Mucosa of rectum (tissue), 2 donors: ENCODE results near the gene ACTN1.

Experiments used
- H3K27ac ChIP-seq, 2 donors: one replicate each; pipeline ENCODE4 v1.7.0; 2013; ENCODE audit warnings: inconsistent platforms in 2 of 2, low read depth in 2 of 2, low read length in 2 of 2
- H3K27me3 ChIP-seq, 2 donors: one replicate each; pipeline ENCODE4 v1.7.0; 2013; ENCODE audit warnings: low read length in 2 of 2; ENCODE audit not compliant: control insufficient read depth in 2 of 2, insufficient read depth in 2 of 2
- H3K36me3 ChIP-seq, 2 donors: one replicate each; pipeline ENCODE4 v1.7.0; 2013; ENCODE audit warnings: low read length in 2 of 2; ENCODE audit not compliant: control insufficient read depth in 2 of 2, insufficient read depth in 2 of 2
- H3K4me1 ChIP-seq, 2 donors: one replicate each; pipeline ENCODE4 v1.7.0; 2013; ENCODE audit warnings: low read length in 2 of 2, mild to moderate bottlenecking in 1 of 2; ENCODE audit not compliant: control insufficient read depth in 2 of 2, insufficient read depth in 2 of 2
- H3K4me3 ChIP-seq, 2 donors: one replicate each; pipeline ENCODE4 v1.7.0; 2013; ENCODE audit warnings: low read length in 2 of 2
- H3K9ac ChIP-seq, 2 donors: one replicate each; pipeline ENCODE4 v1.7.0; 2013; ENCODE audit warnings: low read length in 2 of 2, low read depth in 1 of 2, mild to moderate bottlenecking in 1 of 2
- H3K9me3 ChIP-seq, 2 donors: one replicate each; pipeline ENCODE4 v1.7.0; 2013; ENCODE audit warnings: low read length in 2 of 2; ENCODE audit not compliant: control insufficient read depth in 2 of 2
- donor health status: healthy.
- donor health status: Normal muscosa, but diverticular disease.

The ACTN1 gene

DNA sequence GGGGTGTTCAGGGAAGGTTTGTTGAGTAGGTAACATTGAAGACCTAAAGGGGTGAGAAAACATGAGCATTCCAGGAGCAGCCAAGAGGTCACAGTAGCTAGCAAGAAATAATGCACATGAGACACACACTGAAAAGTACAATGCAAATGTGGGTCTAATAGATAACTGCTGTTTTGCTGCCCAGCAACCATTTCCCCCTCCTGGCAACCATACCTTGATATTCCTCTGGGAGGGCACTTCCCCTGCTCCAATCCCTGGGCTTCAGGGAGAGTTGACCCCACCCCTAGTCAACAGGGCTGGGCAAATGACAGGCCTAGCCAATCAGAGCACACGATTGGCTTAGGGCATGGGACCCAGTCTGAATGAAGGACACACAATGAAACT, 8.5 kb upstream of the ACTN1 start:
- no peak overlapping the region for H3K9ac ChIP-seq
- no peak overlapping the region for H3K27ac ChIP-seq
- no peaks in the 10 kb centered on the region for H3K36me3 ChIP-seq
- H3K4me1 ChIP-seq, result no peaks in the 10 kb centered on the region
- H3K27me3 ChIP-seq, result no peaks in the 10 kb centered on the region
- no peaks in the 10 kb centered on the region for H3K9me3 ChIP-seq
- H3K4me3 ChIP-seq, result no peak overlapping the region

DNA sequence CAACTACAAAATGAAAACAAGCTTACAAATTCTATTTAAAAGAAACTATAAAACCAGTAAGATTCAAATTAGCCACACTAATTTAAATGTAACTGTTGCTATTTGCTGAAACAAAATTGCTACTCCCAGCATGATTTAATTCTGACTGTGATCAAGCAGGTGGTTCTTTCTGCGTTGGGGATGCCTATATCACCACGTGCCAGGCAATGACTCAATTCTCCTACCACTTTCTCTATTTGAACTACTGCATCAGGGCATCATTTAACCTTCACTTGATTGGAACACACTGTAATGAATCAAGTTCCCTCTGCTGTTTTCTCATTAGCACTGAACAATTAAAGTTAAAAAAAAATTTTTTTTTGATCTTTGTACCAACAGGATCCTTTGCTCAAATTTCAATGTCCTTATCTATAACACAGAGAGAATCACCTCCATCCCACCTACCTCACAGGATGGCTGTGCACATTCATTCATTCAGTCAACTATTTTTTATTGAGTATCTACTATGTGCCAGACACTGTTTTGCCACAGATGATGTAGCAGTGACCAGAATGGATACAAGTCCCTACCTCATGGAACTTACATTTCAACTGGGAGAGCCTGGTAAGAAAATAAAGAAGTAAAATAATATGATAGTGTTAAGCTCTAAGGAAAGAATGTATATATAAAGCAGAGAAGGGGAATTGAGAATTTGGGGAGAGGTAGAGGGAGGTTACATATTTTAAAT, 8.0 kb upstream of the ACTN1 start:
- H3K9me3 ChIP-seq, result no peaks in the 10 kb centered on the region
- H3K4me3 ChIP-seq, result no peak overlapping the region
- H3K27ac ChIP-seq, result no peak overlapping the region
- H3K27me3 ChIP-seq, result no peaks in the 10 kb centered on the region
- no peaks in the 10 kb centered on the region for H3K4me1 ChIP-seq
- H3K36me3 ChIP-seq, result no peaks in the 10 kb centered on the region
- H3K9ac ChIP-seq, result no peak overlapping the region

DNA sequence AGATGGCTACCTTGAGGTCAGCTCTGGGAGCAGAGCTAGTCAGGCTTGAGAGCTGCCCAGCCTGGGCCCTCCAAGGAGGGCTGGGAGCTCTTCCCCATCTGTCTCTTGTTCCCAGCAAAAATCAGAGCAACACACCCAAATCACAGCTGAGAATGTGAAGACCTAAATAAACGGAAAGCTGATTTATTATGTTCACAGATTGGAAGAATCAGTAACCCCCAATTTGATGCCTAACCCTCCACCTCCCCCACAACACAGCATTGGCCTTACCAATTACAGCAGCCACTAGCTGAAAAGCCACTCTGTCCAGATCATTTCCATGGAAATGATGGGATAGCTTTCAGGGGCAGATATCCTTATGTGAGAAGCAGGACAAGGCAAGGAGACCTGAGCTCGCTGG, 7.1 kb upstream of the ACTN1 start:
- no peaks in the 10 kb centered on the region for H3K4me1 ChIP-seq

DNA sequence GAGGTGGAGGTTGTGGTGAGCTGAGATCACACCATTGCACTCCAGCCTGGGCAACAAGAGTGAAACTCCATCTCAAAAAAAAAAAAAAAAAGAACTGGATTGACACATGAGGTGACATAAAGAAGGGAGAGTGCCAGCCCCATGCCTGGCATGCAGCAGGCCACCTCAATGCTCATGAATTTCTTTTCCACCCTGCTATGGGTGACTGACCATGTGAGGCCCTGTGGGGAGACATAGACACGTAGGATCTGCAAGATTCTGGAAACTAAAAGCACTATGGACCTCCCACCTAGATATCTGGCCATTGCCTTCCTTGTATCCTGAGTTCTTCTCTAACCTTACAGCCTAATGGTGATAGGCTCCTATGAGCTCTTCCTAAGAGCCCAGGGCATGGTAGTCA, 5.6 kb upstream of the ACTN1 start:
- Histone ChIP-seq H3K4me1 (peaks cover 3 to 4% of the 10 kb centered on the region in 2 donors), H3K9me3 (no peaks in the 10 kb centered on the region), H3K27ac (no peak overlapping the region), H3K27me3 (no peaks in the 10 kb centered on the region), H3K4me3 (no peak overlapping the region), H3K36me3 (no peaks in the 10 kb centered on the region), H3K9ac (no peak overlapping the region)

More for the DNA sequence above, 7.1 kb upstream of the ACTN1 start:
- Histone ChIP-seq H3K9me3 (no peaks in the 10 kb centered on the region), H3K36me3 (no peaks in the 10 kb centered on the region), H3K9ac (no peak overlapping the region), H3K27ac (no peak overlapping the region), H3K27me3 (no peaks in the 10 kb centered on the region), H3K4me3 (no peak overlapping the region)

DNA sequence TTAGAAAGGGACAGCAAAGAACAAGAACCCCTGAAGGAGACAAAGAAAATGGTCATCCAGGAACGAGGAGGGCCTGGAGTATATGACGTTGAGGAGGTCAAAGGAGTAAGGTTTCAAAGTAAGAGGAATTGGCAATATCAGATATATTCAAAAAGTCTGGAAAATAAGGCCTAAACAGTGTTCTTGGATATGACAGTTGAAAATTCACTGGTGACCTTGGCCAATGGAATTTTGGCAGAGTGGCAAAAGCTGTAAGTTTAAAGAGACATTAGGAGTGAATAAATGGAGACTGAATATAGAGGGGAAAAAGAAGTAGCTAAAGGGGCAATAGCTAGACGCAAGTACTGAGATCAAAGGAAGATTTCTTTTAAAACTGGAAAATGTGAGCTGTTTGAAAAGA, 4.1 kb upstream of the ACTN1 start:
- no peak overlapping the region for H3K27ac ChIP-seq
- H3K27me3 ChIP-seq, result no peaks in the 10 kb centered on the region
- no peaks in the 10 kb centered on the region for H3K36me3 ChIP-seq
- H3K4me3 ChIP-seq, result no peak overlapping the region
- no peak overlapping the region for H3K9ac ChIP-seq
- H3K4me1 ChIP-seq, result peaks cover 3 to 4% of the 10 kb centered on the region in 2 donors
- H3K9me3 ChIP-seq, result no peaks in the 10 kb centered on the region

DNA sequence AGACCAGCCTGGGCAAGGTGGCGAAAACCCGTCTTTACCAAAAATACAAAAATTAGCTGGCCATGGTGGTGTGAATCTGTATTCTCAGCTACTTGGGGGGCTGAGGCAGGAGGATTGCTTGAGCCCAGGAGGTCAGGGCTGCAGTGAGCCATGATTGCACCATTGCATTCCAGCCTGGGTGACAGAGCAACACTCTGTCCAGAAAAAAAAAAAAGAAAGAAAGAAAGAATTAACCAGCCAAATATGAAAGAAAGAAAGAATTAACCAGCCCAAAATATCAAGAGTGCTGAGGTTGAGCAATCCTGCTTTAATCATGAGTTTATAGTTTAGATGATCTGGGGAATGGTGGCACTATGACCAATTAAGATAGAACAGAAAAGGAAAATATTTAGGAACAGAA, 3.5 kb upstream of the ACTN1 start:
- Histone ChIP-seq H3K9me3 (no peaks in the 10 kb centered on the region), H3K27me3 (no peaks in the 10 kb centered on the region), H3K4me3 (no peak overlapping the region), H3K27ac (no peak overlapping the region), H3K9ac (no peak overlapping the region), H3K4me1 (peaks cover 4 to 5% of the 10 kb centered on the region in 2 donors), H3K36me3 (no peaks in the 10 kb centered on the region)

DNA sequence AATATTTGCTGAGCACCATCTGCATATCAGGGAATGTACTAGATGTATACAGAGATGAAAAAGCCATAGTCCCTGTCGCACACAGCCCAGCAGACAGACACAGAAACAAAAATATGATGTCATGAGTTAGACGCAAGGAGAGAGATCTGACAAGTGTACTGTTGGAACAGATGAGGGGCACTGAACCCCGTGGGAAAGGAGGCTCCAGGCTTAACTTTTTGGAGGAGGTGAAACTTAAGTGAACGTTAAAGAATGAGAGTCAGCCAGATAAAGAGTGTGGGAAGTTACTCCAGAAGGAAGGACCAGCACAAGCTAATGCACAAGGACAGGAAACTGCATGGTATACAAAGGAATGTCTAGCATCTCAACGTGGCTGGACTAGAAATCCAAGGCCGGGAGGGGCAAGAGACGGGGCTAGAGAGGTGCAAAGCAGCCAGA, 2.5 kb upstream of the ACTN1 start:
- peaks cover 11 to 15% of the 10 kb centered on the region in 2 donors for H3K4me1 ChIP-seq
- H3K4me3 ChIP-seq, result no peak overlapping the region
- no peak overlapping the region for H3K27ac ChIP-seq
- H3K9me3 ChIP-seq, result no peaks in the 10 kb centered on the region
- no peak overlapping the region for H3K9ac ChIP-seq
- H3K27me3 ChIP-seq, result no peaks in the 10 kb centered on the region
- no peaks in the 10 kb centered on the region for H3K36me3 ChIP-seq

DNA sequence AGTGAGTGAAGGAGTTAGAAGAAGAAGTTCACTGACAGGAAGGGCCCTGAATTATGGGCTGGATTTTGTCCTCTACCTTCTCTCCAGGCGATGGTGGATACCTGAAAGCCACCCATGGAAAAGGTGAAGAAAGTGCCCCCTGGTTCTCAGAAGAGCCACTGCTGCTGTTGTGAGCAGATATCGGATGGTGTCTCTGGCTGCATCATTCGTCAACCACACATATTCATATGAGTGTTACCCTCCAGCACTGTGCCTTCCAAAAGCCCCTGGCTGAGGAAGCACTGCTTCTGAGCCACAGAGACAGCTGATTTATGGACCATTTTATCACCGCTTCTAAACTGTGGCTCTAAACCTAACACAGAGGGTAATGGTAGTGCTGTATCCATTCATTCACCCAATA, 2.0 kb upstream of the ACTN1 start:
- Histone ChIP-seq H3K27me3 (no peaks in the 10 kb centered on the region), H3K4me1 (peaks cover 16 to 19% of the 10 kb centered on the region in 2 donors), H3K27ac (no peak overlapping the region), H3K36me3 (no peaks in the 10 kb centered on the region), H3K9ac (no peak overlapping the region), H3K4me3 (no peak overlapping the region), H3K9me3 (no peaks in the 10 kb centered on the region)

DNA sequence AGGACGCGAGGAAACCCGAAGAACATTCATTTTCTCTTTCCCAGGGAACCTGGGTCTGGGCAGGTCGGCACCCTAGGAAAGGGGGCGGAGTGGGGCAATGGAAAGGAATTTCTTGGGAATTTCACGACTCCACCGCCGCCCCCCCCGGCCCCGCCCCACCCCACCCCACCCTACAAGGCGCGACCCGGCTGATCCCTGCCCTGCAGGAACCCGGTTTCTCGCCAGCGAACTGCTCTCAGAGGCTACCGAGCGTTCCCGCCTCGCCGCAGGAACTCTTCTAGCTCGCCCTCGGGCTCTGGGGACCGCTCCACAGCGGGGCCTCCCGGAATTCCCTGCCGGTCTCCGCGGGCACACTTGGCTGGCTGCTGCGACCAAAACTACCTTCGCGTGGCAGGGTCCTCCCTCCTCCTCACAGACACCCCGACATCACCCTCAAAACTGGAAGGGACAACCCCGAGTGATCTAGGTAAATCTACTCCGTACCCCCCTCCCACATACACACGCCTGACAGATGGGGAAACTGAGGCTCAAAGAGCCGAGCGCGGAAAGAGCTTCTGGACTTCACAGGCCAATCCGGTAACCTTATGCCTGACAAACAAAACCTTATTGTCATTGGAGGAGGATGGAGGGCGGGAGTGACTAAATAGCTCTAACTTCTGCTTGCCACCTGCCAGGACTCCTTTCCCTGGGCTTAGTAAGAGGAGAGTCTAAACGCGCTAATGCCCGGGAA, 785 bp upstream of the ACTN1 start:
- Histone ChIP-seq H3K27me3 (no peaks in the 10 kb centered on the region), H3K36me3 (no peaks in the 10 kb centered on the region), H3K9ac (peak overlapping the region; percentile 68 to 73), H3K27ac (peak overlapping the region; percentile 91 to 92), H3K4me1 (peaks cover 25 to 26% of the 10 kb centered on the region in 2 donors), H3K9me3 (no peaks in the 10 kb centered on the region), H3K4me3 (peak overlapping the region; percentile 81 to 83)

DNA sequence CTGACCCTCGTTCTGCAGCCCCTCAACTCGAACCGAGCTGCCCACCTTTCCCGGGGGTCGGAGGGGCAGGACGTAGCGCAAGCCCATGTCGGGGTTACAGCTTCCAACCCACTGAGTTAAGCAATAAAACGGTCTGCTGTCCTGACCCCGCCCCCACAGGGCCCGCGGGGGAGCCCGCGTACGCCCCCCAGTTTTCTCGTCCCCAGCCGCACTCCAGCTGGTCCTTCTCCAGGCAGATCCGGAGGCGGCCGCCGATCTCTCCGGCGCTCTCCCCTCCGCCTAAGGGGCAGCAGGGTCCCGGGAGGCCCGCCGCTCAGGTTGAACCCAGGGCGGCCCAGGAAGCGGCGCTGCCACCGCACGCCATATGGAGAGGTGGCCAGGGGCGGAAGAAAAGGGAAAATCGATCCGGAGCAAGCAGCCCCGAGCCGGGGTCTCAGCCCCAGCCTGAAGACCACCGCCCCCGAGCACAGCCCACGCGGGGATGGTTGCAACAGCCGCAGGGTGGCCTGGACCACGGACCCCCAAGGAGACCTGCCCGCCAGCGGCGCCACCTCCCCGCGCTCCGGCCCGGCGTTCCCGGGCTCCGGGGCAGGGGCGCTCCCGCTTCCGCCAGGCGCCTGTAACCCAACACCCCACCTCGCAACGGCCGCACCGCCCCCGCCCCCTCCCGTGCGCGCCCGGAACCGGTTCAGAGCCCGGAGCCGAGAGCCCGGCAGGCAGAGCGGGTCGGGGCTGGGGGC, 760 bp downstream of the ACTN1 start:
- H3K4me3 ChIP-seq, result peak overlapping the region; percentile 83 to 86
- H3K9me3 ChIP-seq, result no peaks in the 10 kb centered on the region
- H3K27me3 ChIP-seq, result no peaks in the 10 kb centered on the region
- peak overlapping the region; percentile 91 to 92 for H3K27ac ChIP-seq
- H3K36me3 ChIP-seq, result peaks cover 0 to 6% of the 10 kb centered on the region in 2 donors
- peaks cover 25 to 29% of the 10 kb centered on the region in 2 donors for H3K4me1 ChIP-seq
- H3K9ac ChIP-seq, result peak overlapping the region; percentile 90 to 94
